Sigmoid colon (tissue), 7 donors: ENCODE data around the gene IRF7. TPM values are rescaled to one million over a fixed set of nuclear protein-coding genes. Genes with fewer than 3 reads are reported as not detected.

ENCODE experiments used
- DNase-seq: peaks from one replicate; pipeline ENCODE4 v3.0.0-alpha.2; 2019
- H3K27ac ChIP-seq, 4 donors: fragments of 200-600 bp; sonication (generic); one replicate each; pipeline ENCODE4 v1.5.1; 2016 to 2019; ENCODE audit warnings: mild to moderate bottlenecking in 1 of 4
- H3K27me3 ChIP-seq, 3 donors: fragments of 200-600 bp; sonication (generic); one replicate each; pipeline ENCODE4 v1.5.1; 2019; ENCODE audit warnings: mild to moderate bottlenecking in 1 of 3
- H3K36me3 ChIP-seq, 4 donors: fragments of 200-600 bp; sonication (generic); one replicate each; pipeline ENCODE4 v1.5.1; 2016 to 2019
- H3K4me1 ChIP-seq, 4 donors: fragments of 200-600 bp; sonication (generic); one replicate each; pipeline ENCODE4 v1.5.1; 2017 to 2019
- H3K4me3 ChIP-seq, 4 donors: fragments of 200-600 bp; sonication (generic); one replicate each; pipeline ENCODE4 v1.5.1; 2017 to 2019; ENCODE audit warnings: mild to moderate bottlenecking in 2 of 4, moderate library complexity in 1 of 4
- H3K9me3 ChIP-seq, 4 donors: fragments of 200-600 bp in 3 of 4; sonication (generic) in 3 of 4; one replicate each; pipeline versions ENCODE4 v1.5.1 to v1.6.1; 2013 to 2019
- CTCF ChIP-seq, 4 experiments: fragments of 450-650 bp in 3 of 4; fragments of 200-600 bp in 1 of 4; IDR thresholded peaks; one replicate each; pipeline ENCODE4 v1.5.1; 2016 to 2019; ENCODE audit warnings: antibody characterized with exemption in 4 of 4, mild to moderate bottlenecking in 3 of 4, moderate library complexity in 2 of 4
- EP300 ChIP-seq, 4 donors: sonication (generic); formaldehyde crosslinking; IDR thresholded peaks; one replicate each; pipeline ENCODE4 v1.6.1; 2017; ENCODE audit warnings: antibody characterized with exemption in 4 of 4
- POLR2A ChIP-seq, 2 donors: fragments of 450-650 bp; IDR thresholded peaks; one replicate each; pipeline ENCODE4 v1.6.1; 2016; ENCODE audit warnings: antibody characterized with exemption in 2 of 2, mild to moderate bottlenecking in 2 of 2, moderate library complexity in 2 of 2
- POLR2AphosphoS5 ChIP-seq, 4 donors: sonication (generic); formaldehyde crosslinking; IDR thresholded peaks; one replicate each; pipeline ENCODE4 v1.6.1; 2017; ENCODE audit warnings: antibody characterized with exemption in 4 of 4
- WGBS, 2 donors: extraction: QIAGEN DNeasy Blood & Tissue Kit; methylation state at CpG; one replicate each; pipeline ENCODE4 v1.1.7; 2013; 5-methylcytosine and 5-hydroxymethylcytosine counted together
- intact Hi-C: fragments of 100-400 bp; cut with DNase I; formaldehyde crosslinking; loops from one replicate; pipeline ENCODE4 v1.15.1; 2023
- polyA plus RNA-seq, 3 donors: library from polyadenylated mRNA; stranded (reverse); fragments of 200-250 nt; gene quantifications; one replicate each; pipeline ENCODE4 v1.2.3, GENCODE V29; 2013
- small RNA-seq, 3 donors: library from RNA; depleted of rRNA; stranded (forward); fragments of <200 nt; gene quantifications; one replicate each; pipeline ENCODE3, GENCODE V24; 2016
- total RNA-seq, 4 donors: library from RNA; depleted of rRNA; stranded (reverse); fragments of >200 nt; gene quantifications; one replicate each; pipeline ENCODE4 v1.1.0, GENCODE V29; 2016
- donor health status: healthy with polysubstance abuse.
- donor health status: Bipolar disorder and iron deficiency.
- donor health status: healthy.

Gene IRF7
- total and polyA plus RNA-seq, 7 donors, result 8.6 to 73.9 (median 16.1) TPM

DNA sequence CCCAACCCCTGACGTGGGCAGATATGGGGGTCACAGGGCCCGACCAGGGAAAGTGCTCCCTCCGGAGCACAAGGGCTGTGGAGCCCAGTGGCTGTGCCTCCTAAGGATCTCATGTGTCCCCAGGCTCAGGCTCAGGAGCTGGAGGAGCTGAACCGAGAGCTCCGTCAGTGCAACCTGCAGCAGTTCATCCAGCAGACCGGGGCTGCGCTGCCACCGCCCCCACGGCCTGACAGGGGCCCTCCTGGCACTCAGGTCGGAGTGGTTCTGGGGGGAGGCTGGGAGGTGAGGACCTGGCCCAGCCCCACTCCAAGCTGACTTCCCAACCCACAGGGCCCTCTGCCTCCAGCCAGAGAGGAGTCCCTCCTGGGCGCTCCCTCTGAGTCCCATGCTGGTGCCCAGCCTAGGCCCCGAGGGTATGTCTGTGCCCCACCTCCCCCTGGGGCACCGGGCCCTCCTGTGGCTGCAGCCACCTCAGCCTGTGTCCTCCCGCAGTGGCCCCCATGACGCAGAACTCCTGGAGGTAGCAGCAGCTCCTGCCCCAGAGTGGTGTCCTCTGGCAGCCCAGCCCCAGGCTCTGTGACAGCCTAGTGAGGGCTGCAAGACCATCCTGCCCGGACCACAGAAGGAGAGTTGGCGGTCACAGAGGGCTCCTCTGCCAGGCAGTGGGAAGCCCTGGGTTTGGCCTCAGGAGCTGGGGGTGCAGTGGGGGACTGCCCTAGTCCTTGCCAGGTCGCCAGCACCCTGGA is 52.5 kb downstream of the IRF7 start:
- peaks cover 0 to 25% (median 21%) of the 10 kb centered on the region in 4 donors for H3K4me1 ChIP-seq
- H3K36me3 ChIP-seq, result no peaks in the 10 kb centered on the region
- no peak overlapping the region for H3K27ac ChIP-seq
- intact Hi-C loops, result no loop called here
- no peak overlapping the region for H3K4me3 ChIP-seq
- no peak for DNase-seq
- TF ChIP-seq POLR2AphosphoS5 (IDR thresholded peaks at IDR 0.05) (no peak), POLR2A (IDR thresholded peaks at IDR 0.05) (no peak), CTCF (IDR thresholded peaks at IDR 0.05) (no peak), EP300 (IDR thresholded peaks at IDR 0.05) (no peak)
- WGBS, 2 donors, result 91 to 94% methylated on average over 18 of the region's 18 CpGs
- H3K27me3 ChIP-seq, result peaks cover 10 to 14% (median 12%) of the 10 kb centered on the region in 3 donors
- no peaks in the 10 kb centered on the region for H3K9me3 ChIP-seq

Small RNA genes lying within 50 kb of the gene (small RNA-seq; reads per million reads assigned to genes)
- gene MIR210, result 2.9 to 3.9 (median 3.8) reads per million in 3 donors

Other genes starting within 250 kb of the IRF7 start
- gene B4GALNT4, start 246.5 kb downstream of the IRF7 start, total RNA-seq, result 1 to 10 TPM; 1.4 to 9.1 (median 2.7) TPM
- 1 to 10 TPM in 2 of 3 donors, not detected in 1; 7.6 to 7.8 TPM for gene B4GALNT4, start 246.5 kb downstream of the IRF7 start, polyA plus RNA-seq
- gene PKP3, start 221.7 kb downstream of the IRF7 start, total RNA-seq, result under 1 TPM in 2 of 4 donors, not detected in 2; 0.27 to 0.71 TPM
- 100 to 1,000 TPM in 1 of 3 donors, 10 to 100 TPM in 2; 57.1 to 140 (median 86.7) TPM for gene PKP3, start 221.7 kb downstream of the IRF7 start, polyA plus RNA-seq
- gene SIGIRR, start 201.0 kb downstream of the IRF7 start, total RNA-seq, result 10 to 100 TPM; 51.0 to 70.9 (median 53.1) TPM
- 100 to 1,000 TPM in 1 of 3 donors, 10 to 100 TPM in 2; 46.8 to 122 (median 50.2) TPM for gene SIGIRR, start 201.0 kb downstream of the IRF7 start, polyA plus RNA-seq
- gene ANO9, start 173.9 kb downstream of the IRF7 start, total RNA-seq, result 1 to 10 TPM in 1 of 4 donors, under 1 TPM in 3; 0.14 to 2.5 (median 0.26) TPM
- 100 to 1,000 TPM in 1 of 3 donors, 1 to 10 TPM in 2; 4.2 to 123 (median 6.5) TPM for gene ANO9, start 173.9 kb downstream of the IRF7 start, polyA plus RNA-seq
- 10 to 100 TPM; 30.1 to 76.2 (median 44.6) TPM for gene PTDSS2, start 165.7 kb downstream of the IRF7 start, total RNA-seq
- 10 to 100 TPM in 1 of 3 donors, 1 to 10 TPM in 2; 4.8 to 29.0 (median 6.5) TPM for gene PTDSS2, start 165.7 kb downstream of the IRF7 start, polyA plus RNA-seq
- gene RNH1, start 108.7 kb downstream of the IRF7 start, total RNA-seq, result 100 to 1,000 TPM; 150 to 210 (median 160) TPM
- gene RNH1, start 108.7 kb downstream of the IRF7 start, polyA plus RNA-seq, result 100 to 1,000 TPM; 101 to 126 (median 108) TPM
- 10 to 100 TPM; 27.8 to 59.3 (median 32.8) TPM for gene HRAS, start 80.4 kb downstream of the IRF7 start, total RNA-seq
- gene HRAS, start 80.4 kb downstream of the IRF7 start, polyA plus RNA-seq, result 10 to 100 TPM; 44.6 to 76.1 (median 66.1) TPM
- gene LRRC56, start 78.4 kb downstream of the IRF7 start, total RNA-seq, result under 1 TPM in 1 of 4 donors, not detected in 3; 0.14 TPM
- 1 to 10 TPM; 2.4 to 5.9 (median 5.8) TPM for gene LRRC56, start 78.4 kb downstream of the IRF7 start, polyA plus RNA-seq
- gene LMNTD2, start 55.2 kb downstream of the IRF7 start, total RNA-seq, result 1 to 10 TPM in 1 of 4 donors, under 1 TPM in 2, not detected in 1; 0.66 to 1.4 (median 0.68) TPM
- 1 to 10 TPM; 1.2 to 6.3 (median 3.5) TPM for gene LMNTD2, start 55.2 kb downstream of the IRF7 start, polyA plus RNA-seq
- gene RASSF7, start 55.0 kb downstream of the IRF7 start, total RNA-seq, result 1 to 10 TPM; 3.0 to 5.4 (median 3.8) TPM
- gene RASSF7, start 55.0 kb downstream of the IRF7 start, polyA plus RNA-seq, result 100 to 1,000 TPM in 1 of 3 donors, 10 to 100 TPM in 2; 72.4 to 122 (median 94.9) TPM
- 10 to 100 TPM; 11.8 to 21.2 (median 17.9) TPM for gene PHRF1, start 39.5 kb downstream of the IRF7 start, total RNA-seq
- gene PHRF1, start 39.5 kb downstream of the IRF7 start, polyA plus RNA-seq, result 10 to 100 TPM in 2 of 3 donors, 1 to 10 TPM in 1; 6.6 to 29.3 (median 11.3) TPM
- 1 to 10 TPM in 2 of 4 donors, not detected in 2; 1.8 to 1.9 TPM for gene CDHR5, start 9.0 kb upstream of the IRF7 start, total RNA-seq
- gene CDHR5, start 9.0 kb upstream of the IRF7 start, polyA plus RNA-seq, result 100 to 1,000 TPM in 1 of 3 donors, 10 to 100 TPM in 2; 18.0 to 136 (median 29.4) TPM
- not detected for gene SCT, start 11.2 kb upstream of the IRF7 start, total RNA-seq
- gene SCT, start 11.2 kb upstream of the IRF7 start, polyA plus RNA-seq, result 1 to 10 TPM in 1 of 3 donors, not detected in 2; 1.1 TPM
- 1 to 10 TPM in 1 of 4 donors, under 1 TPM in 1, not detected in 2; 0.41 to 2.2 TPM for gene DRD4, start 21.3 kb upstream of the IRF7 start, total RNA-seq
- gene DRD4, start 21.3 kb upstream of the IRF7 start, polyA plus RNA-seq, result under 1 TPM in 1 of 3 donors, not detected in 2; 0.28 TPM
- gene DEAF1, start 79.3 kb upstream of the IRF7 start, total RNA-seq, result 10 to 100 TPM; 15.1 to 29.6 (median 22.2) TPM
- gene DEAF1, start 79.3 kb upstream of the IRF7 start, polyA plus RNA-seq, result 10 to 100 TPM; 11.3 to 18.6 (median 14.4) TPM
- gene TMEM80, start 79.9 kb upstream of the IRF7 start, total RNA-seq, result 10 to 100 TPM; 20.9 to 41.5 (median 39.6) TPM
- gene TMEM80, start 79.9 kb upstream of the IRF7 start, polyA plus RNA-seq, result 10 to 100 TPM in 2 of 3 donors, 1 to 10 TPM in 1; 7.9 to 27.6 (median 25.7) TPM
- 10 to 100 TPM in 2 of 4 donors, 1 to 10 TPM in 2; 5.4 to 15.6 (median 11.6) TPM for gene EPS8L2, start 90.3 kb upstream of the IRF7 start, total RNA-seq
- gene EPS8L2, start 90.3 kb upstream of the IRF7 start, polyA plus RNA-seq, result 100 to 1,000 TPM; 153 to 168 (median 155) TPM
- gene TALDO1, start 131.5 kb upstream of the IRF7 start, total RNA-seq, result 100 to 1,000 TPM in 2 of 4 donors, 10 to 100 TPM in 2; 94.6 to 133 (median 108) TPM
- 100 to 1,000 TPM; 142 to 177 (median 170) TPM for gene TALDO1, start 131.5 kb upstream of the IRF7 start, polyA plus RNA-seq
- gene GATD1, start 161.5 kb upstream of the IRF7 start, total RNA-seq, result 10 to 100 TPM in 3 of 4 donors, 1 to 10 TPM in 1; 6.7 to 26.3 (median 14.9) TPM
- 10 to 100 TPM in 2 of 3 donors, 1 to 10 TPM in 1; 7.8 to 55.9 (median 40.0) TPM for gene GATD1, start 161.5 kb upstream of the IRF7 start, polyA plus RNA-seq
- gene CEND1, start 174.1 kb upstream of the IRF7 start, total RNA-seq, result 1 to 10 TPM; 1.8 to 3.6 (median 2.6) TPM
- gene CEND1, start 174.1 kb upstream of the IRF7 start, polyA plus RNA-seq, result 1 to 10 TPM in 1 of 3 donors, not detected in 2; 2.0 TPM
- 1 to 10 TPM; 3.8 to 7.2 (median 5.4) TPM for gene SLC25A22, start 182.3 kb upstream of the IRF7 start, total RNA-seq
- gene SLC25A22, start 182.3 kb upstream of the IRF7 start, polyA plus RNA-seq, result 10 to 100 TPM in 1 of 3 donors, 1 to 10 TPM in 2; 7.8 to 26.4 (median 9.7) TPM
- gene PIDD1, start 189.3 kb upstream of the IRF7 start, total RNA-seq, result 10 to 100 TPM in 2 of 4 donors, 1 to 10 TPM in 2; 6.7 to 26.6 (median 11.4) TPM
- 10 to 100 TPM in 1 of 3 donors, 1 to 10 TPM in 2; 4.9 to 28.8 (median 6.0) TPM for gene PIDD1, start 189.3 kb upstream of the IRF7 start, polyA plus RNA-seq
- gene RPLP2, start 194.0 kb upstream of the IRF7 start, total RNA-seq, result 100 to 1,000 TPM; 405 to 632 (median 412) TPM
- 1,000 to 10,000 TPM; 1,208 to 2,533 (median 1,777) TPM for gene RPLP2, start 194.0 kb upstream of the IRF7 start, polyA plus RNA-seq
- 10 to 100 TPM; 26.3 to 39.6 (median 34.6) TPM for gene PNPLA2, start 203.0 kb upstream of the IRF7 start, total RNA-seq
- gene PNPLA2, start 203.0 kb upstream of the IRF7 start, polyA plus RNA-seq, result 100 to 1,000 TPM in 1 of 3 donors, 10 to 100 TPM in 2; 35.4 to 137 (median 47.6) TPM
- gene CRACR2B, start 212.0 kb upstream of the IRF7 start, total RNA-seq, result 1 to 10 TPM; 1.5 to 9.5 (median 4.6) TPM
- gene CRACR2B, start 212.0 kb upstream of the IRF7 start, polyA plus RNA-seq, result 100 to 1,000 TPM in 1 of 3 donors, 10 to 100 TPM in 2; 32.1 to 149 (median 46.8) TPM
- gene CD151, start 217.0 kb upstream of the IRF7 start, total RNA-seq, result 100 to 1,000 TPM in 3 of 4 donors, 10 to 100 TPM in 1; 84.4 to 343 (median 278) TPM
- gene CD151, start 217.0 kb upstream of the IRF7 start, polyA plus RNA-seq, result 100 to 1,000 TPM in 1 of 3 donors, 10 to 100 TPM in 2; 91.9 to 436 (median 92.7) TPM
- 10 to 100 TPM; 34.9 to 75.3 (median 52.0) TPM for gene POLR2L, start 226.6 kb upstream of the IRF7 start, total RNA-seq
- gene POLR2L, start 226.6 kb upstream of the IRF7 start, polyA plus RNA-seq, result 100 to 1,000 TPM; 139 to 198 (median 143) TPM
- 10 to 100 TPM; 79.2 to 92.7 (median 82.9) TPM for gene TSPAN4, start 226.9 kb upstream of the IRF7 start, total RNA-seq
- 10 to 100 TPM in 2 of 3 donors, 1 to 10 TPM in 1; 8.8 to 41.0 (median 15.0) TPM for gene TSPAN4, start 226.9 kb upstream of the IRF7 start, polyA plus RNA-seq